Activated T-helper 9 cell treated with anti-CD3 and anti-CD28 coated beads, Interleukin-2, amount 50 U/mL, for 16 hours (primary cell): ENCODE results near the gene ROR2.
"Not testable (repeated sequence)": the region's sequence is repeated elsewhere in the genome, so short reads cannot be mapped to it uniquely, and the experiment has no call there.

ENCODE experiments used
- DNase-seq: peaks from one replicate; pipeline ENCODE4 v3.0.0-alpha.2; 2020; ENCODE audit warnings: low read depth

The ROR2 gene

GRCh38 chr9:91625331-91625730 is 324.7 kb downstream of the ROR2 start:
- no peak for DNase-seq

DNA sequence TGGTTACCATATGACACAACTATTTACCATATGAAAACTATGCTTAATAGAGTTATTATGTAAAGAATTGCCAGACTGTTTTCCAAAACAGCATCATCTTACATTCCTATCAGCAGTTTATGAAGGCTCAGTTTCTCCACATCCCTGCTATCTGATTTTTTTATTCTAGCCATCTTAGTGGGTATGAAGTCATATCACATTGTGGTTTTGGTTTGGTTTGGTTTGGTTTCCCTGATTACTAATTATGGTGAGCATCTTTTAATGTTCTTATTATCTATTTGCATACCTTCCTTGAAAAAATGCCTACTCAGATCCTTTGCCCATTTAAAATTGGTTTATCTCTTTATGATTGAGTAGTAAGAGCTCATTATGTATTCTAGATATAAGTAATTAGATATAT is 327.0 kb downstream of the ROR2 start:
- DNase-seq: no peak

DNA sequence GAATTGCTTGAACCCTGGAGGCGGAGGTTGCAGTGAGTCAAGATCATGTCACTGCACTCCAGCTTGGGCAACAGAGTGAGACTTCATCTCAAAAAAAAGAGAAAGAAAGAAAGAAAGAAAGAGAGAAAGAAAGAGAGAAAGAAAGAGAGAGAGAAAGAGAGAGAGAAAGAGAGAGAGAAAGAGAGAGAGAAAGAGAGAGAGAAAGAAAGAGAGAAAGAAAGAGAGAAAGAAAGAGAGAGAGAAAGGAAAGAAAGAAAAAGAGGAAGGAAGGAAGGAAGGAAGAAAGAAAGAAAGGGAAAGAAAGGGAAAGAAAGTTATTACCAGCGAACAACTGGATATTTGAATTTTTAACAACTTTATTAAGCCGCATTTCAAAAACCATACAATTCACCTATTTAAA is 327.9 kb downstream of the ROR2 start:
- DNase-seq: not testable (repeated sequence)

DNA sequence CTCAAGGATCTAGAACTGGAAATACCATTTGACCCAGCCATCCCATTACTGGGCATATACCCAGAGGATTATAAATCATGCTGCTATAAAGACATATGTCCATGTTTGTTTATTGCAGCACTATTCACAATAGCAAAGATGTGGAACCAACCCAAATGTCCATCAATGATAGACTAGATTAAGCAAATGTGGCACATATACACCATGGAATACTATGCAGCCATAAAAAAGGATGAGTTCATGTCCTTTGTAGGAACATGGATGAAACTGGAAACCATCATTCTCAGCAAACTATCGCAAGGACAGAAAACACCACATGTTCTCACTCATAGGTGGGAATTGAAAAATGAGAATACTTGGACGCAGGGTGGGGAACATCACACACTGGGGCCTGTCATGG is 336.0 kb downstream of the ROR2 start:
- DNase-seq: not testable (repeated sequence)

GRCh38 chr9:91611582-91611981 is 338.4 kb downstream of the ROR2 start:
- DNase-seq: no peak

GRCh38 chr9:91606255-91606995 is 343.6 kb downstream of the ROR2 start:
- DNase-seq: no peak

GRCh38 chr9:91604451-91605179 is 345.4 kb downstream of the ROR2 start:
- no peak for DNase-seq

DNA sequence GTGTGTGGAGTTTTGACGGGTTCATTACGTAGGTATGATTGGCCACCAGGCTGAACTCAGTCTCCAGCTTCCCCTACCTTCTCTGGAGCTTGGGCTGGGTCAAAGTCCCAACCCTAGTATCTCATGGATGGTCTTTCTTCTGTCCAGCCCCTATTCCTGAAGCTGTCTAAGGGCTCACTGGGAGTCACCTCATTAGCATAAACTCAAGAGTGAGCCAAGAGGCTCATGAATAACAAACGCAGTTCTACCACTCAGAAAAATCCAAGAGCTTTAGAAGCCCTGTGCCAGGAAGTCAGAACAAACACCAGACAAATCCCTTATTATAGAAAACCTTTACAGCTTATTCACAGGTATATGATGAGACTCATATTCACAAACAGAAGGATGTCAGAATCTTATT is 346.1 kb downstream of the ROR2 start:
- DNase-seq: no peak

GRCh38 chr9:91599564-91599963 is 350.5 kb downstream of the ROR2 start:
- no peak for DNase-seq

- DNase-seq: no peak
Observed at GRCh38 chr9:91591627-91592026, 358.4 kb downstream of the ROR2 start.

- DNase-seq: no peak
Observed at GRCh38 chr9:91589101-91589553, 360.9 kb downstream of the ROR2 start.

GRCh38 chr9:91586282-91586681 is 363.7 kb downstream of the ROR2 start:
- no peak for DNase-seq

DNA sequence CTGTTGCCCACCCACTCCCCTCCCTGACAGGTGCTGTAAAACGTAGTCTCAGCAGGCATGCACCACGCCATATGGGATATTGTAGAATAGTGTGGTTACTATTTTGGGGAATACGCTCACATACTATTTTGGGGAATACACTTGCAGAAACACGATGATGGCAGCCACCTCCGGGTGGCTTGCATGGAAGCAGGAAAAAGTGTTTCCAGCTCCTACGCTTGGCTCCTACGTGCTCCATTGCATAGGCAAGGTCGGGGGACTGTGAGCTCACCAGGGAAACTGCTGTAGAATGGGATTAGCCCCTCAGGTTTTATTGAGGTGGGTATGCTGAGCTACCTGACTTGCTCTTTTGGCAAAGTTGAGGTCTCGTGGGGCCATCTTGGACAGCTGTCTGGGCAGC is 366.1 kb downstream of the ROR2 start:
- DNase-seq: no peak

DNA sequence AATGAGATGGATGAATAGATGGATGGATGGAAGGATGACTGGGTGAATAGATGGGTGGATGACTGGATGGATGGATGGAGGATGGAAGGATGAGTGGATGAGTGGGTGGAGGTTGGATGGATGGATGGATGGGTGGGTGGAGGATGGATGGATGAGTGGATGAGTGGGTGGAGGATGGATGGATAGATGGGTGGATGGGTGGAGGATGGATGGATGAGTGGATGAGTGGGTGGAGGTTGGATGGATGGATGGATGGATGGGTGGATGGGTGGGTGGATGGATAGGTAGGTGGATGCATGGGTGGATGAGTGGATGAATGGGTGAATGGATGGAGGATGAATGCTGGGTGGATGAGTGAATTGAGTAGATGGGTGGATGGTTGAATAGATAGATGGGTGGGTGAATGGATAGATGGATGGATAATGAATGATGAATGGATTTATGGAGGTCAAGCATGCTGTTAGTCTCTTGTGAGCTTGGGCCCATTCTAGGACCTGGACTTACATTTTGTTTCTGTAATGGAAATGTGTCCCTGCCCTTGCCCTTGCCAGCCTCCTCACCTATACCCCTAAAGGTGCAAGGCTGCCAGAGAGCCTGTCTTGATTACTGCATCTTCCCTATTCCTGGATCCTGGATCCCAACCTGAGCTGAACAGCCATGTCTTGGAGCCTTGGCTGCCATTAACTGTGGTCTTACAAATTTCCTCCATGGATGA is 366.7 kb downstream of the ROR2 start:
- DNase-seq: no peak

- no peak for DNase-seq
Observed at GRCh38 chr9:91582181-91582580, 367.8 kb downstream of the ROR2 start.

DNA sequence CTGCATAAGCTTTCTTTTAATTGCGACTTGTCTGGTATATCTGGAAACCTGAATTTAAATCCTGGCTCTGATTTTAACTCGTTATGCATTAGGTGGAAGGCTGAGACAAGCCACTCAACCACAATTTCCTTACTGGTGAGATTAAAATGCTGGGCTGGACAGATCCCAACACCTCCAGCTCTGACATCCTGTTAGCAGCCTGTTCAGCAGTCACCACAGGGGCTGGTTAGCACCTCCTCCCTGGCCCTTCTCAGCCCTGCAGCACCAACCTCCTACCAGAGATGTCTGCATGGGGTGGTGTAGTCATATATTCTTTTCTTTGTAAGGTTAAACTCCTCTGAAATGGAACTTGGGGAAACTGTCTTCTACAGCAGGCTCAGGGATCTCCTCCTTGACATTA is 369.9 kb downstream of the ROR2 start:
- DNase-seq: no peak

- DNase-seq: no peak
Observed at GRCh38 chr9:91578911-91579310, 371.1 kb downstream of the ROR2 start.

DNA sequence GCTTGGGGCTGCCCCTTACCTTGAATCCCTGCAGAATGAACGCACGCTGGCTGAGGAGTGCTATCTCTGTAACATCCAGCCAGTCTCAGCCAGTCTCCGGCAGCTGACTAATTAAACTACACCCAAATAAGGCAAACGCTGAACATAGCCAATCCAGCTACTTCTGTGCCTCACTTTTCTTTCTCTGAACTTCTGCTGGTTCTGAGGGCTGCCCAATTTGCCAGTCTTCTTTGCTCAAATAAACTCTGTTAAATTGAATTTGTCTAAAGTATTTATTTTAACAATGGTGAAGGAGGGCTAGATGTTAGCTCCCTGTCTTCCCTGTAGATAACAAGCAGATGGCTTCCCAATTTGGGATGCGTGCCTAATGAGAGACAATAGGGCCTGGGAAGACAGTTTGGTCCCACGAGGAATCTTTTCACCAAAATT is 372.4 kb downstream of the ROR2 start:
- no peak for DNase-seq

DNA sequence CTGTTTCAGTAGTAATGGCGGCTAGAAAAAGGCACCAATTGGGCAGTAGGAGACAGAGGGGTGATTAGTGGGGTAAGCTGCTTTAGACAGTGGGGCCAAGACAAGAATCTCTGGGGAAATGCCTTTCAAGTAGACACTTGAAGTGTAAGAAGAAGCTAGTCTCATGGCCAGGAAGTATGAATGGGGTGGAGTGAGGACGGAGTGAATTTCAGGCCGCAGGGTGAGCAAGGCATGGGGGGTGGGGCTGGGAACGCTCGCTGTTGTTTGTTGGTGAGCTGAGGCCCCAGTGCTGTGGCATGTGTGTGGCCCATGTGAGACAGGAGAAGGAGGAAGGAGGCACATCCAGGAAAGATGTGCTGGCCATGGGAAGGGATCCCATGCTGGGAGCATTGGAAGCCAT is 377.2 kb downstream of the ROR2 start:
- DNase-seq: no peak

DNA sequence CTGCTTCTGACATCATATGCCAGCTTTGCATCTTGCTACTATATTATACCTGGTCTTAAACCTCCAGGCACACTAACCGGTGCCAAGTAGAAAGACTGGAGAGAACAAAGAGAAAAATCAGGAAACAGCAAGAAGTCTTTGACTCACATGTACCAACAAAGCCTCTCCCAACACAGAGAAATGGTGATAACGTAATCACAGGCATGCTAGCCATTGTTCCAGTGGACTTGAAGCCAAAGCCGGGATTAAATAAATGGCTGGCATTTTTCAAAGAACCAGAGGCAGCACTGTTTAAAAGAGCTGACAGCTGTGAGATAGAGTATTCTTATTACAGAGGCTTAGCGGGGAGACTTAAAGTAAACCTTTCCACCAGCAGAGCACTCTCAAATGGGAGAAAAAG is 378.0 kb downstream of the ROR2 start:
- no peak for DNase-seq

- no peak for DNase-seq
Observed at GRCh38 chr9:91571036-91571435, 379.0 kb downstream of the ROR2 start.

DNA sequence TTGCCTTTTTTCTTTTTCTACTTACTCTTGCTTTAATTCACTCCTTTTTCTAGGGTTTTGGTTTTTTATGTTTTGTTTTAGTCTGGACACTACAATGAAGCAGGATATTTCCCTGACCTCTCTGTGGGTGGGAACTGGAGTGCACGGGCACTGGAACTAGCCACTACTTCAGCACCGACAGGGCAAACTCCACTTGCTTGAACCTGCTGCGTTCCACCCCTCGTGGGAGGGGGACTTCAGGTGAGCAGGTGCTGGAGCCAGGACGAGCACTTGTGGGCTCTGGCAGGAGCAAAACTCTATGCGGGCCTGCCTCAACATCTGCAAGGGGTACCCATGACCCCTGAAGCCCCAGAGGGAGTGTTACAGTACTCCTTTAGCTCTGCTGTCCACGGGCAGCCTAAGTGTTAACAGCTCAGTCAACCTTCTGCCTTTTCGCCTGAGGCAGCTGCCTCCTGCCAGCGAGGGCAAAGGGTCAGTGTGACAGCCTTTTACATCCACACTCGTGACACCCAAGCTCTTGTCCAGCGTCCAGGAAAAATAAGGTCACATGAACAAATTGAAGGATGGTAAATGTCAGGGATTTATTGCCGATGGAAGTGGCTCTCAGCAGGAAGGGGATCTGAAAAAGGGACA is 382.3 kb downstream of the ROR2 start:
- DNase-seq: no peak
